Measurements from ENCODE around the gene CPNE2.
"Not testable (repeated sequence)": the region's sequence is repeated elsewhere in the genome, so short reads cannot be mapped to it uniquely, and the experiment has no call there.

The CPNE2 gene

GRCh38 chr16:57070424-57070823 lies 22.0 kb upstream of the CPNE2 start:
- DNase-seq, result no peak

GRCh38 chr16:57071081-57071732 lies 21.2 kb upstream of the CPNE2 start:
- DNase-seq, result not testable (repeated sequence)

- no peak for DNase-seq
These were observed 20.4 kb upstream of the CPNE2 start for GRCh38 chr16:57071831-57072582.

- DNase-seq, result no peak
These were observed 19.6 kb upstream of the CPNE2 start for GRCh38 chr16:57072616-57073275.

DNA sequence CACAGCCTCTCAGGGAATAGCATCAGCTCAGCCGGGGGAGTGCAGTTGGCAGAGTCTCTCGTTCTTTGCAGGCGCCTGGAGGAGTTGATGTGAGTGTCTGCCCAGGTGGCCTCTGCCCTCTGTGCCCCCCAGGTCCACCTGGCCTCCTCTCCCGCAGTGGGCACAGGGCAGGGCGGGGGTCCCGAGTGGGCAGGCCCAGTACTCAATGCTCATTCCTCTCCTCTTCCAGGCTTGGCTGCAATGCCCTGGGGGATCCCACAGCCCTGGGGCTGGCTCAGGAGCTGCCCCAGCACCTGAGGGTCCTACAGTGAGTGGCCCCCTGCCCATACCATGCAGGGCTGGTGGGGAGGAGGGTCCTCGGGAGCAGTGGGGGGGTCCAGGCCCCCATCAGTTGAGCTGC lies 14.7 kb upstream of the CPNE2 start:
- DNase-seq, result no peak

- DNase-seq, result no peak
These were observed 10.6 kb upstream of the CPNE2 start for GRCh38 chr16:57081744-57082143.

DNA sequence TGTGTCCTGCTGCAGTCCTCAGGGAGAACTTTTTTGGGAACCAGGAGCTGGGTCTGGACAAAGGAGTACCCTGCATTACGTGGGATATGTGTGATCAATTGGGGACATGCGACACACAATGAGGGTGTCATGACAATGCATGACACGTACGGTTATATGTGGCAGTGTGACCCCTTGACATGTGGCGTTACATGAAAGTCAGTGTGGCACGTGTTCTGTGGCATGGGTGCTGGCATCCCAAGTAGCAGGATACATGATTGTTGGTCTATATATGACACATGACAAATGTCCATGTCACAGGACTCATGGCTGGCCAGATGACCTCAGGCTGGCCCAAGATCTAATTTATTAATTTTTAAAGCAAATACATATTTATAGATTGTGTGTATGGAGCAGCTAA lies 9.7 kb upstream of the CPNE2 start:
- no peak for DNase-seq

GRCh38 chr16:57083485-57084126 lies 8.8 kb upstream of the CPNE2 start:
- DNase-seq, result no peak

DNA sequence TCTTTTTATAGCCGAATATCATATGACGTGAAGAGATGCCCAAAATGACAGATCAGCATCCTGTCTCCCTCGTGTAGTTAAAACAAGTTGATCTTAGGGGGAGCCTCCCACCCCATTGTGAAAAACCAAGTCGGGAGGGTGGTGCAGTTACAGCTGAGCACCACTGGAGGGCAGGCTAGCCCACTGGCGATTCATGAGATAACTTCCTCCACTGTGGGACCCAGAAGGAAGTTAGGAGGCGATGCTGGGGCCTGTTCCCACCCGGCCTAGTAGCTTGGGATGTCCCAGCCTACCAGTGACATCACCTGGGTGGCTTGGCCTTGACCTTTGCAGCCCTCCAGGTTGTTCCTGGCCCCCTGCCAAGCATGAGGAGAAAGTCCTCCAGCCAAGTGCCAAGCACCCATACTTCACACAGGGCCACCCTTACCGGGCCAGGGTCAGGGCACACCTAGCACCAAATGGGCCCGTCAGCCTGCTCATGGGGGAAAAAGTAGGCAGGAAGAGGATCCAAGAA lies 8.1 kb upstream of the CPNE2 start:
- DNase-seq, result peak; percentile 15

DNA sequence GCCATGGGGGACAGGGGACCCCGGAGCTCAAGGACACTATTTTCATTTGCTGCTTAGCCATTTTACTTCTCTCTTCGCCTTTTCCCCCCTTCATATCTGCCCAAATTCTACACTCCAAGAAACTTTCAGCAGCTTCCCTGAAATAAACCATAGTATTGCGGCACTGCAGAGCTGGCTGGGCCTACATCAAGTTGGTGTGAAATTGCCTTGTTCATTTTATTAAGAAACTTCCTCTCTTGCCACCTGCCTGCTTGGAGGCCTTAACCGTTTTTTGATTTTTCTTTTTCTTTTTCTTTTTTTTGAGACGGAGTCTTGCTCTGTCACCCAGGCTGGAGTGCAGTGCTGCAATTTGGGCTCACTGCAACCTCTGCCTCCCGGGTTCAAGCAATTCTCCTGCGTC lies 7.4 kb upstream of the CPNE2 start:
- DNase-seq, result no peak

- DNase-seq, result no peak
These were observed 5.4 kb upstream of the CPNE2 start for GRCh38 chr16:57087003-57087402.

- peak; percentile 52 for DNase-seq
These were observed 3.0 kb upstream of the CPNE2 start for GRCh38 chr16:57089406-57089805.

DNA sequence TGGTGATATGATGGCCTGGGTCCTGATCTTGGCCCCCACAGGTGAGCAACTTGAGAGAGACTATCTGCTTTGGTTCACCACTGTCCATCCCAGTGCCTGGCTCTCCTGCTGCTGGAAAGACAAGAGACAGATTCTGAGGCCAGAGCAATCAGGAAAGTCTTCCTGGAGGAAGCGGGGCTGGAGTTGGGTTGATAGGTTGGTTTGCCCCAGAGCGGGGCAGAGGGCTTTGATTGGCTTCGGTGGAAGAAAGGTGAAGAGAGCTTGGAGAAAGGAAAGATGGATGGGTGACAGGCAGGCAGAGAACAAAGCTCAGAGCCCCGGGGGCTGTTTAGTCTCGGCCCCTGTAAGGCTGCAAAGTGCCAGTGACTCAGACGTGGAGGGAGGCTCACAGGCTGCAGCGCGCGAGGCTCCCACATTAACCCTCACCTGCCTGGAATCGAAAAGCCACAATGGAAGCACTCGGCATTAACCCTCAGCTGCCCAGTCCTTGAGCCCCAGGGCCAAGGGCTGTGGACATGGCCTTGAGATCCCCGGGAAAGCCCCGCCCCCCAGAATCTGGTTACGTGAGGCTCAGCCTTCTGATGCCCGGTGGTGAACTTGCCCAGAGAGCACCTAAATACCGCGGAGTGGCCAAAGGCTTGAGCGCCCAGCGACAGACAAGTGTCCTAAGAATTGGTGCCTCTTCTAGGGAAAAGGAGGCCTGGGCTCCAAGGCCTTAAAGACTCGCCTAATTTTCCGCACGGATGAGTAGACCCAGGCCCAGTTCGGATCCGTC lies 996 bp upstream of the CPNE2 start:
- DNase-seq, result no peak

GRCh38 chr16:57092786-57093411 lies 516 bp downstream of the CPNE2 start:
- no peak for DNase-seq

- DNase-seq, result no peak
These were observed 1.5 kb downstream of the CPNE2 start for GRCh38 chr16:57093666-57094564.

GRCh38 chr16:57094911-57095310 lies 2.5 kb downstream of the CPNE2 start:
- DNase-seq, result no peak

DNA sequence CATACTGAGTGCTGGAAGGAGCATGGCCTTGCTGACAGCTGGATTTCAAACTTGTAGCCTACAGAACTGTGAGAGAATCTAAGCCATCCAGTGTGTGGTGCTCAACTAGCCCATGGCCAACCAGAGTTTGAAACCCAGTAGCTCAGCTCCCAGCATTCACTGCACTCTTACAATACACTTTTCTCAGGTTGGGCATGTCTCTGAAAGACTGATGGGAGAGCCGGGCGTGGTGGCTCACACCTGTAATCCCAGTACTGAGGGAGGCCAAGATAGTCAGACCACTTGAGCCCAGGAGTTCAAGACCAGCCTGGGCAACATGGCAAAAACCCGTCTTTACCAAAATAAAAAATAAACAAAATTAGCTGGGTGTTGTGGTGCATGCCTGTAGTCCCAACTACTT lies 3.8 kb downstream of the CPNE2 start:
- DNase-seq, result no peak

- no peak for DNase-seq
These were observed 4.4 kb downstream of the CPNE2 start for GRCh38 chr16:57096793-57097192.

GRCh38 chr16:57098188-57098841 lies 5.9 kb downstream of the CPNE2 start:
- no peak for DNase-seq

GRCh38 chr16:57099965-57100364 lies 7.6 kb downstream of the CPNE2 start:
- not testable (repeated sequence) for DNase-seq
